GM21723 (cell line): Measurements from ENCODE around the gene ZNF319.

Source experiments
- ATAC-seq: cut with Tn5 transposase; IDR thresholded peaks from one replicate; pipeline ENCODE4 v1.9.1; 2021; ENCODE audit warnings: mild to moderate bottlenecking, moderate library complexity; ENCODE audit not compliant: unreplicated experiment

The ZNF319 gene

GRCh38 chr16:58037365-58038057, 37.0 kb upstream of the ZNF319 start:
- ATAC-seq: no peak

- ATAC-seq: no peak
Measured at GRCh38 chr16:58036943-58037342, 36.5 kb upstream of the ZNF319 start.

GRCh38 chr16:58035356-58036170, 35.1 kb upstream of the ZNF319 start:
- no peak for ATAC-seq

- no peak for ATAC-seq
Measured at GRCh38 chr16:58034774-58035173, 34.3 kb upstream of the ZNF319 start.

GRCh38 chr16:58034128-58034685, 33.7 kb upstream of the ZNF319 start:
- ATAC-seq: no peak

- no peak for ATAC-seq
Measured at GRCh38 chr16:58032710-58033293, 32.3 kb upstream of the ZNF319 start.

- ATAC-seq: no peak
Measured at GRCh38 chr16:58031016-58031800, 30.7 kb upstream of the ZNF319 start.

- no peak for ATAC-seq
Measured at GRCh38 chr16:58030136-58030840, 29.8 kb upstream of the ZNF319 start.

GRCh38 chr16:58029410-58029809, 28.9 kb upstream of the ZNF319 start:
- no peak for ATAC-seq

GRCh38 chr16:58028541-58029070, 28.1 kb upstream of the ZNF319 start:
- ATAC-seq: no peak

GRCh38 chr16:58027916-58028455, 27.5 kb upstream of the ZNF319 start:
- no peak for ATAC-seq

GRCh38 chr16:58027161-58027915, 26.9 kb upstream of the ZNF319 start:
- ATAC-seq: no peak

- no peak for ATAC-seq
Measured at GRCh38 chr16:58026705-58027160, 26.3 kb upstream of the ZNF319 start.

GRCh38 chr16:58026139-58026704, 25.8 kb upstream of the ZNF319 start:
- ATAC-seq: no peak

GRCh38 chr16:58025351-58026138, 25.1 kb upstream of the ZNF319 start, which contains the start of gene MMP15:
Gene MMP15, plus strand, starts transcription at chr16:58025754. Its CDS starts 597 bp downstream, at chr16:58026351.
- peak; percentile 63 for ATAC-seq

GRCh38 chr16:58024486-58025350, 24.2 kb upstream of the ZNF319 start:
- ATAC-seq: no peak
